ENCODE data around the gene INVS. TPM values are rescaled to one million over a fixed set of nuclear protein-coding genes. Genes with fewer than 3 reads are reported as not detected.
"Not testable (repeated sequence)": the region's sequence is repeated elsewhere in the genome, so short reads cannot be mapped to it uniquely, and the experiment has no call there.

The INVS gene
- total and polyA plus RNA-seq, 2 experiments from 2014 or later, result 4.1 to 8.7 TPM

DNA sequence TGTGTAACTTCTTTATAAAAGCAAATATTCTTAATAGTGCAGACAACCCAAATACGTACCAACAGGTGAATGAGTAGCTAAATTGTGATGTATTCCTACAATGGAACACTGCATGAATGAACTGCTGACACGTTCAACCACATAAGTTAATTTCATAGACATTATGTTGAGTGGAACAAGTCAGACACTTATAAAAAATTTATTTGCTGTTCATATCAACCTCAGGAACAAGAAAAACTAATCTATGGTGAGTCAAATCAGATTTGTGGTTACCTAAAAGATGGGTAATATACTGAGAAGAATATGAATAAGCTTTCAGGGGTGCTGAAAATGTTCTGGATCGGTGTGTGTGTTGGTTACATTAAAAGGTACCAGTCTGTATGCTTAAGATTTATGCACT, 35.7 kb downstream of the INVS start:
- Mint-ChIP-seq H3K27ac (no peak overlapping the region), H3K4me3 (no peak overlapping the region), H3K9me3 (no peaks in the 10 kb centered on the region), H3K36me3 (ENCODE audit: low read depth) (peaks cover 32% of the 10 kb centered on the region), H3K4me1 (peaks cover under 1% of the 10 kb centered on the region), H3K27me3 (ENCODE audit: insufficient read depth, low read depth, poor library complexity) (no peaks in the 10 kb centered on the region)
- DNase-seq (ENCODE audit: low spot score) (no peak), ATAC-seq (no peak)
- Histone ChIP-seq H3K4me2 (no peak overlapping the region), H3K4me1 (ENCODE audit: insufficient read depth) (peaks cover 8% of the 10 kb centered on the region), H3K4me3 (no peak overlapping the region), H4K20me1 (replicated peaks; ENCODE audit: insufficient read depth) (peaks cover 6% of the 10 kb centered on the region), H3K27me3 (ENCODE audit: insufficient read depth) (no peaks in the 10 kb centered on the region), H3K9me2 (ENCODE audit: insufficient read depth) (no peaks in the 10 kb centered on the region), H2AFZ (no peak overlapping the region), H3K27ac (ENCODE audit: low read depth) (0 out of 2 replicates have a peak overlapping the region, but pooled peaks have one; percentile 10), H3F3A (replicated peaks; ENCODE audit: low read depth) (peaks cover 24% of the 10 kb centered on the region; the same call in 1 of the 2 replicates), H3K36me3 (ENCODE audit: insufficient read depth) (peaks cover 16% of the 10 kb centered on the region; the same call in 1 of the 2 replicates), H3K79me2 (replicated peaks; ENCODE audit: insufficient read depth) (peaks cover under 1% of the 10 kb centered on the region; the same call in 1 of the 2 replicates)
- TF ChIP-seq, protein P1, sequence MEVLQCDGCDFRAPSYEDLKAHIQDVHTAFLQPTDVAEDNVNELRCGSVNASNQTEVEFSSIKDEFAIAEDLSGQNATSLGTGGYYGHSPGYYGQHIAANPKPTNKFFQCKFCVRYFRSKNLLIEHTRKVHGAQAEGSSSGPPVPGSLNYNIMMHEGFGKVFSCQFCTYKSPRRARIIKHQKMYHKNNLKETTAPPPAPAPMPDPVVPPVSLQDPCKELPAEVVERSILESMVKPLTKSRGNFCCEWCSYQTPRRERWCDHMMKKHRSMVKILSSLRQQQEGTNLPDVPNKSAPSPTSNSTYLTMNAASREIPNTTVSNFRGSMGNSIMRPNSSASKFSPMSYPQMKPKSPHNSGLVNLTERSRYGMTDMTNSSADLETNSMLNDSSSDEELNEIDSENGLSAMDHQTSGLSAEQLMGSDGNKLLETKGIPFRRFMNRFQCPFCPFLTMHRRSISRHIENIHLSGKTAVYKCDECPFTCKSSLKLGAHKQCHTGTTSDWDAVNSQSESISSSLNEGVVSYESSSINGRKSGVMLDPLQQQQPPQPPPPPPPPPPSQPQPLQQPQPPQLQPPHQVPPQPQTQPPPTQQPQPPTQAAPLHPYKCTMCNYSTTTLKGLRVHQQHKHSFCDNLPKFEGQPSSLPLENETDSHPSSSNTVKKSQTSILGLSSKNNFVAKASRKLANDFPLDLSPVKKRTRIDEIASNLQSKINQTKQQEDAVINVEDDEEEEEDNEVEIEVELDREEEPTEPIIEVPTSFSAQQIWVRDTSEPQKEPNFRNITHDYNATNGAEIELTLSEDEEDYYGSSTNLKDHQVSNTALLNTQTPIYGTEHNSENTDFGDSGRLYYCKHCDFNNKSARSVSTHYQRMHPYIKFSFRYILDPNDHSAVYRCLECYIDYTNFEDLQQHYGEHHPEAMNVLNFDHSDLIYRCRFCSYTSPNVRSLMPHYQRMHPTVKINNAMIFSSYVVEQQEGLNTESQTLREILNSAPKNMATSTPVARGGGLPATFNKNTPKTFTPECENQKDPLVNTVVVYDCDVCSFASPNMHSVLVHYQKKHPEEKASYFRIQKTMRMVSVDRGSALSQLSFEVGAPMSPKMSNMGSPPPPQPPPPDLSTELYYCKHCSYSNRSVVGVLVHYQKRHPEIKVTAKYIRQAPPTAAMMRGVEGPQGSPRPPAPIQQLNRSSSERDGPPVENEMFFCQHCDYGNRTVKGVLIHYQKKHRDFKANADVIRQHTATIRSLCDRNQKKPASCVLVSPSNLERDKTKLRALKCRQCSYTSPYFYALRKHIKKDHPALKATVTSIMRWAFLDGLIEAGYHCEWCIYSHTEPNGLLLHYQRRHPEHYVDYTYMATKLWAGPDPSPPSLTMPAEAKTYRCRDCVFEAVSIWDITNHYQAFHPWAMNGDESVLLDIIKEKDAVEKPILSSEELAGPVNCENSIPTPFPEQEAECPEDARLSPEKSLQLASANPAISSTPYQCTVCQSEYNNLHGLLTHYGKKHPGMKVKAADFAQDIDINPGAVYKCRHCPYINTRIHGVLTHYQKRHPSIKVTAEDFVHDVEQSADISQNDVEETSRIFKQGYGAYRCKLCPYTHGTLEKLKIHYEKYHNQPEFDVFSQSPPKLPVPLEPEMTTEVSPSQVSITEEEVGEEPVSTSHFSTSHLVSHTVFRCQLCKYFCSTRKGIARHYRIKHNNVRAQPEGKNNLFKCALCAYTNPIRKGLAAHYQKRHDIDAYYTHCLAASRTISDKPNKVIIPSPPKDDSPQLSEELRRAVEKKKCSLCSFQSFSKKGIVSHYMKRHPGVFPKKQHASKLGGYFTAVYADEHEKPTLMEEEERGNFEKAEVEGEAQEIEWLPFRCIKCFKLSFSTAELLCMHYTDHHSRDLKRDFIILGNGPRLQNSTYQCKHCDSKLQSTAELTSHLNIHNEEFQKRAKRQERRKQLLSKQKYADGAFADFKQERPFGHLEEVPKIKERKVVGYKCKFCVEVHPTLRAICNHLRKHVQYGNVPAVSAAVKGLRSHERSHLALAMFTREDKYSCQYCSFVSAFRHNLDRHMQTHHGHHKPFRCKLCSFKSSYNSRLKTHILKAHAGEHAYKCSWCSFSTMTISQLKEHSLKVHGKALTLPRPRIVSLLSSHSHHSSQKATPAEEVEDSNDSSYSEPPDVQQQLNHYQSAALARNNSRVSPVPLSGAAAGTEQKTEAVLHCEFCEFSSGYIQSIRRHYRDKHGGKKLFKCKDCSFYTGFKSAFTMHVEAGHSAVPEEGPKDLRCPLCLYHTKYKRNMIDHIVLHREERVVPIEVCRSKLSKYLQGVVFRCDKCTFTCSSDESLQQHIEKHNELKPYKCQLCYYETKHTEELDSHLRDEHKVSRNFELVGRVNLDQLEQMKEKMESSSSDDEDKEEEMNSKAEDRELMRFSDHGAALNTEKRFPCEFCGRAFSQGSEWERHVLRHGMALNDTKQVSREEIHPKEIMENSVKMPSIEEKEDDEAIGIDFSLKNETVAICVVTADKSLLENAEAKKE (CRISPR knock-in tag; IDR thresholded peaks at IDR 0.05), result no peak
- no peak for TF ChIP-seq ZNF114 (CRISPR knock-in tag; IDR thresholded peaks at IDR 0.05)
- peak; percentile 52 for TF ChIP-seq POLR2AphosphoS5 (IDR thresholded peaks at IDR 0.05; ENCODE audit: low read depth)
- TF ChIP-seq EZH2phosphoT487 (IDR thresholded peaks at IDR 0.05; ENCODE audit: unreplicated experiment), result no peak

DNA sequence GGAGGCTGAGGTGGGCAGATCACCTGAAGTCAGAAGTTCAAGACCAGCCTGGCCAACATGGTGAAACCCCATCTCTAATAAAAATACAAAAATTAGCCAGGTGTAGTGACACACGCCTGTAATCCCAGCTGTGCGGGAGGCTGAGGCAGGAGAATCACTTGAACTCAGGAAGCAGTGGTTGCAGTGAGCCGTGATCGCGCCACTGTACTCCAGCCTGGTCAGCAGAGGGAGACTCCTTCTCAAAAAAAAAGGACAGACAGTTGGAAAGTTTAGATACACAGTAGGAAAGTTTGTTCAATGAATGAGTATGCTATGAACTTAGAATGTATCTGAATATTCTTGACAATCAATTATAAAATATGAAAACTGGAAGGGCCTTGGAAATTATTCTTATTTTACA, 37.8 kb downstream of the INVS start:
- not testable (repeated sequence) for H3K9me3 Mint-ChIP-seq; H3K27ac Mint-ChIP-seq; H3K4me3 Mint-ChIP-seq; H3K9me2 ChIP-seq (ENCODE audit: insufficient read depth); H2AFZ ChIP-seq; H3K4me1 Mint-ChIP-seq; H3K27me3 ChIP-seq (ENCODE audit: insufficient read depth); H4K20me1 ChIP-seq (replicated peaks; ENCODE audit: insufficient read depth); H3K4me2 ChIP-seq; H3K4me3 ChIP-seq; H3K27me3 Mint-ChIP-seq (ENCODE audit: insufficient read depth, low read depth, poor library complexity)
- Histone ChIP-seq H3K79me2 (replicated peaks; ENCODE audit: insufficient read depth) (peaks cover 12% of the 10 kb centered on the region), H3K27ac (ENCODE audit: low read depth) (peak overlapping the region; percentile 40; the same call in 1 of the 2 replicates), H3F3A (replicated peaks; ENCODE audit: low read depth) (peaks cover 35% of the 10 kb centered on the region; the same call in 1 of the 2 replicates), H3K4me1 (ENCODE audit: insufficient read depth) (peaks cover 26% of the 10 kb centered on the region), H3K36me3 (ENCODE audit: insufficient read depth) (peaks cover 27% of the 10 kb centered on the region)
- TF ChIP-seq POLR2AphosphoS5 (IDR thresholded peaks at IDR 0.05; ENCODE audit: low read depth), result peak; percentile 29; the same call in 1 of the 2 replicates
- TF ChIP-seq, protein P2, sequence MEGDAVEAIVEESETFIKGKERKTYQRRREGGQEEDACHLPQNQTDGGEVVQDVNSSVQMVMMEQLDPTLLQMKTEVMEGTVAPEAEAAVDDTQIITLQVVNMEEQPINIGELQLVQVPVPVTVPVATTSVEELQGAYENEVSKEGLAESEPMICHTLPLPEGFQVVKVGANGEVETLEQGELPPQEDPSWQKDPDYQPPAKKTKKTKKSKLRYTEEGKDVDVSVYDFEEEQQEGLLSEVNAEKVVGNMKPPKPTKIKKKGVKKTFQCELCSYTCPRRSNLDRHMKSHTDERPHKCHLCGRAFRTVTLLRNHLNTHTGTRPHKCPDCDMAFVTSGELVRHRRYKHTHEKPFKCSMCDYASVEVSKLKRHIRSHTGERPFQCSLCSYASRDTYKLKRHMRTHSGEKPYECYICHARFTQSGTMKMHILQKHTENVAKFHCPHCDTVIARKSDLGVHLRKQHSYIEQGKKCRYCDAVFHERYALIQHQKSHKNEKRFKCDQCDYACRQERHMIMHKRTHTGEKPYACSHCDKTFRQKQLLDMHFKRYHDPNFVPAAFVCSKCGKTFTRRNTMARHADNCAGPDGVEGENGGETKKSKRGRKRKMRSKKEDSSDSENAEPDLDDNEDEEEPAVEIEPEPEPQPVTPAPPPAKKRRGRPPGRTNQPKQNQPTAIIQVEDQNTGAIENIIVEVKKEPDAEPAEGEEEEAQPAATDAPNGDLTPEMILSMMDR (conservative IDR thresholded peaks at IDR 0.05; ENCODE audit: low read depth in 2 of 2), result peak; percentile 57 to 59
- peaks cover 38% of the 10 kb centered on the region for H3K36me3 Mint-ChIP-seq (ENCODE audit: low read depth)
- ATAC-seq, result peak; percentile 63
- peak; percentile 41 for DNase-seq (ENCODE audit: low spot score)

All from GM23338 (cell line).